Mononuclear cell (primary cell): ENCODE results near the gene SLC38A4. TPM values are rescaled to one million over a fixed set of nuclear protein-coding genes. Genes with fewer than 3 reads are reported as not detected.

Experiments used
- H3K27me3 ChIP-seq: 2 replicates; pipeline ENCODE4 v1.6.0; 2011; ENCODE audit warnings: low read length, control low read depth; ENCODE audit not compliant: insufficient read depth
- H3K4me1 ChIP-seq: 2 replicates; pipeline ENCODE4 v1.5.1; 2011; ENCODE audit warnings: mild to moderate bottlenecking, low read length, control low read depth; ENCODE audit not compliant: insufficient read depth
- H3K4me3 ChIP-seq: 2 replicates; pipeline ENCODE4 v1.5.1; 2011; ENCODE audit warnings: mild to moderate bottlenecking, low read length, moderate library complexity
- H3K9me3 ChIP-seq: 2 replicates; pipeline ENCODE4 v1.5.1; 2011; ENCODE audit warnings: low read depth, mild to moderate bottlenecking, control low read depth, low read length
- total RNA-seq: library from RNA; depleted of rRNA; stranded (reverse); fragments of >200 nt; gene quantifications from one replicate; pipeline ENCODE4 v1.2.3, GENCODE V29; 2012

Gene SLC38A4
- total RNA-seq, 1 donor: not detected

- Histone ChIP-seq H3K4me1 (no peaks in the 10 kb centered on the region), H3K9me3 (no peaks in the 10 kb centered on the region), H3K4me3 (no peak overlapping the region), H3K27me3 (no peaks in the 10 kb centered on the region)
These were observed 103.2 kb downstream of the SLC38A4 start for GRCh38 chr12:46722394-46723185.

- Histone ChIP-seq H3K4me3 (no peak overlapping the region), H3K4me1 (no peaks in the 10 kb centered on the region), H3K9me3 (no peaks in the 10 kb centered on the region), H3K27me3 (no peaks in the 10 kb centered on the region)
These were observed 107.3 kb downstream of the SLC38A4 start for GRCh38 chr12:46718495-46718894.

- no peak overlapping the region for H3K4me3 ChIP-seq
- H3K4me1 ChIP-seq: no peaks in the 10 kb centered on the region
- H3K27me3 ChIP-seq: no peaks in the 10 kb centered on the region
- H3K9me3 ChIP-seq: no peaks in the 10 kb centered on the region
These were observed 107.9 kb downstream of the SLC38A4 start for GRCh38 chr12:46717868-46718267.

- no peak overlapping the region for H3K4me3 ChIP-seq
- no peaks in the 10 kb centered on the region for H3K27me3 ChIP-seq
- H3K4me1 ChIP-seq: no peaks in the 10 kb centered on the region
- no peaks in the 10 kb centered on the region for H3K9me3 ChIP-seq
These were observed 108.6 kb downstream of the SLC38A4 start for GRCh38 chr12:46717159-46717558.
